Activated CD8-positive, alpha-beta memory T cell treated with anti-CD3 and anti-CD28 coated beads, Interleukin-2, amount 50 U/mL, for 24 hours (primary cell): ENCODE data around the gene TOB2.

Experiments
- DNase-seq: peaks from one replicate; pipeline ENCODE4 v3.0.0-alpha.2; 2020; ENCODE audit errors: extremely low read depth

The TOB2 gene

GRCh38 chr22:41384128-41384527 is 62.5 kb downstream of the TOB2 start:
- no peak for DNase-seq
